Smooth muscle cell of the brain vasculature (primary cell): ENCODE data around the gene TSEN34.

ENCODE experiments used
- DNase-seq: peaks from one replicate; pipeline ENCODE4 v3.0.0-alpha.2; 2012; ENCODE audit warnings: low read depth, low spot score

The TSEN34 gene

GRCh38 chr19:54191011-54191810 is at the start of gene TSEN34:
Gene TSEN34, plus strand, starts transcription at chr19:54191308. Its CDS starts 57 bp downstream, at chr19:54191365.
- no peak for DNase-seq

- no peak for DNase-seq
Measured at GRCh38 chr19:54141356-54141755, 49.8 kb upstream of the TSEN34 start.

GRCh38 chr19:54142166-54142780 is 48.8 kb upstream of the TSEN34 start:
- DNase-seq: no peak

GRCh38 chr19:54145541-54146158 is 45.5 kb upstream of the TSEN34 start:
- no peak for DNase-seq

- DNase-seq: no peak
Measured at GRCh38 chr19:54147676-54148075, 43.4 kb upstream of the TSEN34 start.

- DNase-seq: no peak
Measured at GRCh38 chr19:54148158-54148557, 43.0 kb upstream of the TSEN34 start.

GRCh38 chr19:54149021-54149812 is 41.9 kb upstream of the TSEN34 start:
- no peak for DNase-seq

GRCh38 chr19:54151362-54152035 is 39.6 kb upstream of the TSEN34 start:
- DNase-seq: no peak

- DNase-seq: no peak
Measured at GRCh38 chr19:54152267-54152666, 38.8 kb upstream of the TSEN34 start.

GRCh38 chr19:54152878-54153524 is 38.1 kb upstream of the TSEN34 start:
- DNase-seq: no peak

- no peak for DNase-seq
Measured at GRCh38 chr19:54153731-54154326, 37.3 kb upstream of the TSEN34 start.

GRCh38 chr19:54154603-54155345 is 36.3 kb upstream of the TSEN34 start:
- no peak for DNase-seq

- no peak for DNase-seq
Measured at GRCh38 chr19:54155694-54156093, 35.4 kb upstream of the TSEN34 start.

GRCh38 chr19:54156490-54156889 is 34.6 kb upstream of the TSEN34 start:
- DNase-seq: no peak

GRCh38 chr19:54156953-54157352 is 34.2 kb upstream of the TSEN34 start:
- no peak for DNase-seq

- no peak for DNase-seq
Measured at GRCh38 chr19:54158812-54159351, 32.2 kb upstream of the TSEN34 start.

- peak; percentile 100 for DNase-seq
Measured at GRCh38 chr19:54159352-54160181, 31.5 kb upstream of the TSEN34 start, which contains the start of gene LENG1. Gene LENG1, minus strand, starts transcription at chr19:54159721. Its CDS starts 26 bp downstream, at chr19:54159695.

GRCh38 chr19:54160182-54160811 is 30.8 kb upstream of the TSEN34 start:
- DNase-seq: no peak
